ENCODE results near the gene KIF2C.
A peak's percentile ranks its signal among the peaks of the same experiment; 100 is the strongest.
"Not testable (repeated sequence)": the region's sequence is repeated elsewhere in the genome, so short reads cannot be mapped to it uniquely, and the experiment has no call there.

Gene KIF2C

DNA sequence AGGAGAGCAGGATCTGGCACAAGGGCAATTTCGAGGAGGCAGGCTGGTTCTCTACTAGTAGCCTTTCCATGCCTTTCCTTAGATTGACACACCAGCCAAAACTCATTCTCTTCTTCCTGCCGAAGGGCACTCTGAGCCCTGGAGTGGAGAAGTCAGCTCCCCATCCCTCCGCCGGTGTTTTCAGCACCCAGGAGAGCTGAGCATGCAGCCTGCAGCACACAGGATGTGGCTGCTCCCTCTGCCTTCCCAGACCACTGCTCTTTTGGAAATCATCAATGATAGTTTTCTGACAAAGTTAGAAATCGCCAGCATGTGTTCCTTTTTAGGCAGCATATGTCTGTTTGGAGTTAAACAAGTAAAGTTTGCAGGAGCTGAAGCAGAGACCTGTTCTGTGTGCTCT is 20.3 kb upstream of the KIF2C start:
- DNase-seq: no peak

- peak in 1 of 2 donors; percentile 34 for DNase-seq
Measured at GRCh38 chr1:44720281-44720680, 19.4 kb upstream of the KIF2C start.

GRCh38 chr1:44721485-44722361 is 17.9 kb upstream of the KIF2C start:
- peak; percentile 99 for DNase-seq

DNA sequence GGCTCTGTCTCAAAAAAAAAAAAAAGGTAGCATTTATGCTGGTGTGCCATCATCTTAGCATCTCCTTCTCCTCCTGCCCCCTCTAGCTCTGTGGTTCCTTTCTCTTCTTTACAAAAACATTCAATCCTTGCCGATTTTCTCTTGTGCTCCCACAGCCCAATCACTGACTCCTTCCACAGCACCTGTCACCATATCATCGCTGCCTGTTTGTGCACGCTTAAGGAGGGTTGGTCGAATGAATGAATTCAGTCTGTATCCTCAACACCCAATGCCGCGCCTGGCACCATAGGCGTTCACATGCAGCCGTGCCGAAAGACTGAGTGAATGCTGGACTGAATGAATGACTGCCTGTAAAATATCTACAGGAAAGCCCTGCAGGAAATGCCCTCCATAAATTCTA is 16.6 kb upstream of the KIF2C start:
- DNase-seq: no peak

DNA sequence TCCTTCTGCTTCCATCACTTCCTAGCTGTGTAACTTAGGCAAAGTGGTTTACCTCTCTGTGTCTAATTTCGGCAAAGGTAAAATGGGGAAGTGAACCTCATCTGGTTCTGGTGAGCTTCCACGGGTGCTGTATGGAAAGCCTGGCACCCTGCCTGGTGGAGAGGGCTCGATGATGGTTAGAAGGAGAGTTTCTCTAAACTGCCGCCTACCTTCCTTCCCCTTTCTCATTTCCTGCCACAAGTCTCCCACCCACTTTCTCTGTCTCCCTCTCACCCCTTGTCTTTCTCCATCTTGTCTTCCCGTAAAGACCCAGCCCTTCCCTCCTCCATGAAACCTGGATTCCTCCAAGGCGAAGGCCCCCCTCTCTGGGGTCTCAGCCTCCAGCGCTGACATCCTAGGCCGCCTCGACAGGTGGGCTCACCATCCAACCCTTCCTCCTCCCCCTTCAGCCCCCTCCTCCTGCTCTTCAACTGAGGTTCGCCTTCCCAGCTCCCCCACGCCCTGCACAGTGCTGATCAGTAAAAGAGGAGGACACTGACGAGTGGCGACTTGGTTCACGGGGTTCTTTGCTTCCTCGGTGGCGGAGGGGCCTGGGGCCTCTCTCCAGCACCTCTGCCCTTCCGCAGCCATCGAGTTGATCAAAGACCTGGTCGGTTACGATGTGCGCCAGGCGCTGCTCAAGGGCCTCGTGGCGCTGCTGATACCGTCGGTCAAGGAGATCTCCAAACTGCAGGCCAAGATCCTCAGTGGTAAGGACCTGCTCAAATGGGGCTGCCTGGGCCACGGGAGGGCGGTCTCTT is 15.9 kb upstream of the KIF2C start:
- peak; percentile 61 to 68 for DNase-seq

DNA sequence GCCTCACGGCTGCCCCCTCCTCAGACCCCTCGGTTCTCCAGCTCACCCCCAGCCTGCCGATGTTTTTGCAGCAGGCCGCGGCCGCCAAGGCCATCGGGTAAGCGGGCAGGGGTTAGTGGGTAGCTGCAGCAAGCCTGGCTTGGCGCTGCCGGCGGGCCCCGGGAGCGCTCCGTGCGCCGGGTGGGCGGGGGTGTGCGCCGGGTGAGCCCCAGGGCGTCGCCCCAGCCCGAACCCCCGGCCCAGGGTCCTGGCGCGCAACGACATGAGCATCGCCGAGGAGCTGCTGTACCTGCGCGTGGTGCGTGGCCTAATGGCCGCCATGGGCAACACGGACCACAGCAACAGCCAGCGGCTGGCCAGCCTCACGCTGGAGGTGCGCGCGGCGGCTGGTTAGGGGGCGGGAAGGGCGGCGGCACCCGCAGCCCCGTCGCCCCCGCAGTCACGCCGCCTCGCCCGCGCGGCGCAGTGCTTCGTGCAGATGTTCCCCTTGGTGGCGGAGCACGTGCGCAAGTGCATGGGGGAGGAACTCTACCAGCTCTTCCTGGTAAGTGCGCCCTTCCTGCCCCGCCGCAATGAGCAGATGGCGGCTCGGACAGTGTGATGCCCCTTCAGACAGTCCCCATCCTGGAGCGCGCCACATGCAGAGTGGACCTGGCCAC is 15.2 kb upstream of the KIF2C start:
- no peak for DNase-seq

- no peak for DNase-seq
Measured at GRCh38 chr1:44724955-44725698, 14.5 kb upstream of the KIF2C start.

GRCh38 chr1:44730741-44731512 is 8.7 kb upstream of the KIF2C start, which contains the start of gene RNU5D-1:
RNU5D-1 (minus strand) TSS chr1:44731170.
- peak; percentile 95 to 100 for DNase-seq

DNA sequence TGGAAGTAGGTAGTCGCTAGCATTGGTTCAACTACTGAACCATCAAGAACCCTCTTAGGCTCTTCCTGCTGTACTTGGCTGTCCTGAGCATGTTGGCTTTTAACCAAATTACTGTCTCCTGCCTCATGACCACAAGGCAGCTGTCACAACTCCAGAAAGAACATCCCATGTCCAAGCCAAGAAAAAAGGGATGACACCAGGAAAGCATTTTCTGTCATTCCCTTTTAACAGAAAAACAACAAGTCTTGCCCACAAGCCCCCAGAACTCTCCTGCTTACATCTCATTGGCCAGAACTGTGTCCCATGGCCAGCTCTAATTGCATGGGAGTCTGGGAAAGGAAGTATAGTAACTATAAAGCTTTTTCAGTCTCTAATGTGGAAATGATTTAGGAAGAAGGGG is 6.3 kb upstream of the KIF2C start:
- no peak for DNase-seq

DNA sequence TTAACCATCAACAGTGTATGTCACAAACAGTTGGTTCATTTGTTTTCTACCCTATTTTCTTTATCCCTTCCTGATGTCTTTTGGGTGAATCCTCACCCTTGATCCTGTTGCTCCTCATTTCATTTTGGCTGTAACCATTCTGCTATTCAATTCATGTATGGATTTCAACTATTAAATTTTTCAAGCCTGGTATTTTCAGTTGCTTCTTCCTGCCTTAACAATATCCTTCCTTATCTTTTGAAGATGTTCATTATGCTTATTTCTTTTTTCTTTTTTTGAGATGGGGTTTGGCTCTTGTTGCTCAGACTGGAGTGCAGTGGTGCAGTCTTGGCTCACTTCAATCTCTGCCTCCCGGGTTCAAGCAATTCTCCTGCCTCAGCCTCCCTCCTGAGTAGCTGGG is 5.9 kb upstream of the KIF2C start:
- DNase-seq: no peak

DNA sequence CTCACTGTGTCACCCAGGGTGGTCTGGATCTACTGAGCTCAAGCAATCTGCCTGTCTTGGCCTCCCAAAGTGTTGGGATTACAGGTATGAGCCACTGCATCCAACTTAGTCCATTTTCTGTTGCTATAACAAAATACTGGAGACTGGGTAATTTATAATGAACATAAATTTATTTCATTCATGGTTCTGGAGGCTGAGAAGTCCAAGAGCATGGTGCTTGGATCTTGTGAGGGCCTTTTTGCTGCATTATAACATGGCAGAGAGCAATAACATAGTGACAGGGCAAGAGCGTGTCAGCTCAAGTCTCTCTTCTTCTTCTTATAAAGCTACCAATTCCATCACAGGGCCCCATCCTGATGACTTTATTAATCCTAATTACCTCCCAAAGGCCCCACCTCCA is 3.6 kb upstream of the KIF2C start:
- no peak for DNase-seq

DNA sequence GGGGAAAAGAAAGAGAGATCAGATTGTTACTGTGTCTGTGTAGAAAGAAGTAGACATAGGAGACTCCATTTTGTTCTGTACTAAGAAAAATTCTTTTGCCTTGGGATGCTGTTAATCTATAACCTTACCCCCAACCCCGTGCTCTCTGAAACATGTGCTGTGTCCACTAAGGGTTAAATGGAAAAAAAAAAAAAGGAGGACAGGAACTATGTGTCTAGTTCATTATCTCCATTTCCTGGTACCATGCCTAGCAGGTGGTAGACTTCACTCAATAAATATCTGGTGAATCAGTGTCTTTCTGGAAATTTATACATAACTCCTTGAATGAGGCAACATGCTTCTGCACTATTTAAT is 707 bp upstream of the KIF2C start:
- DNase-seq: not testable (repeated sequence)

- no peak for DNase-seq
Measured at GRCh38 chr1:44740179-44740617, 561 bp downstream of the KIF2C start.

- no peak for DNase-seq
Measured at GRCh38 chr1:44743211-44743610, 3.6 kb downstream of the KIF2C start.

- no peak for DNase-seq
Measured at GRCh38 chr1:44747878-44748277, 8.2 kb downstream of the KIF2C start.

DNA sequence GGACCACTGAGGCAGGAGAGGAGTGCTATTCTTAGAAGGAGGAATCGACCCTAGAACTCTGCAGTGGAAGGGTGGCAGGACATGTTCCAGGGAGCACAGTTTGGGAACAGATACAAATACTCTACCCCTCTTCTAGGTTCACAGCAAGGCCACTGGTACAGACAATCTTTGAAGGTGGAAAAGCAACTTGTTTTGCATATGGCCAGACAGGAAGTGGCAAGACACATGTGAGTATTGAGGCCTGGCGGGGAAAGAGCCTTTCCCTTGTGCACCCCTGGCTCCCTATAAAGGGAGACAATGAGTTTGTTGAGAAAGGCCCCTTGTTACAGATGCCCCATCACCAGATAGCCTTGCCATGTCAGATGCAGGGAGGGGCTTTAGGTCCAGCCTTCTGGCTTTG is 17.8 kb downstream of the KIF2C start:
- no peak for DNase-seq

GRCh38 chr1:44759077-44759476 is 19.4 kb downstream of the KIF2C start:
- DNase-seq: no peak

DNA sequence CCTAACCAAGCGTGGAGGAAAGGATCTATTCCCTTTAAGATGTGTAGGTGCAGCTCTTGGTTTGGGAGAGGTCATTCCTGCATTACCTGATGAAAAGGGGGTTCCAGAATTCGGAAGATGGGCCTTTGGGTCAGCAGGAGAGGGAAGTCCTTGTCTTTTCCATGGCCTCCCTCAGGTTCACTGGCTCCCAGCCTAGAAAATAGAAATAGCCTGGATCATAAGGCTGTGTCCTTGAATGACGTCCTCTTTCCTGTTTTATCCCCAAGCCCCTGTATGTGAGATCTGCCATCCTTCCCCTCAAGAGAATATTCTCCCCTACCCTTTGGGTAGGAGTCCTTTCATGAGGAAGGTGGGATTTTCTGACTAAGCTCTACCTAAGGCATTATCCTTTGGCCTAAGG is 21.2 kb downstream of the KIF2C start:
- no peak for DNase-seq

GRCh38 chr1:44766421-44766820 is 26.8 kb downstream of the KIF2C start:
- not testable (repeated sequence) for DNase-seq

DNA sequence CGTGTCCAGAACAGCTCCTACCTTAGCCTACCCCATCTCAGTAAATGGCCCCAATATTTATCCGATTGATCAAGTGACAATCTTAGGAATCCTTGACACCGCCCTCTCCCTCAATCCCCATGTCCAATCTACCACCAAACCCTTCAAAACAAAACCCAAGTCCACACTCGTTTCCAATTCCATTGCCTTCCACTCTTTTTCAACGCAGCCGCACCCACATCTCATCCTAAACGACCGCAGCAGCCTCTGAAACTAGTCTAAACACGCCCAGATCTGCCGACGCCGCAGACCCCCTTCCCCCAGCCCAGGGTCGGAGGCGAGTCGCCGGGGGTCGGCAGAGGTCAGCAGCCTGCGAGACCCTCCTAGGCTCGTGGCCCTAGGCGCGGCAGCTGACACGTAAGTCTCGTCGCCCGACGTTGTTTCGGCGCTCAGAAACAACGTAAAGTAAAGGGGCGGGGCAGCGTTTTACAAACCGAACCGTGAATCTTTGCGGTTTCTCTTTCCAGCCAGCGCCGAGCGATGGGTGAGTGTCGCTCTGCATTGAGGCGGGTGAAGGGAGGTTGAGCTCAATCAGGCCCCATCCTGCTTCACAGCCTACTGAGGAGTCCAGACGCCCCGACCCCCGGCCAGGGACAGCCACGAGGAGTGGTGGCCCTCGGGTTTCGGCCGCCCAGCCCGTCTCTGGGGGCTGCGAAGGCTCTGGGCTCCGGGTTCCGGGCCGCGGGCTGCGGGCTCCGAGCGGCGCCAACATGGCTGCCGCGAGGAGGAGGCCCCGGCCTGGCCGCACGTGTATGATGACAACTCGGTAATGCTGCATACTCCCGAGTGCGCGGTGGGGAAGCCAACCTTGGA is 35.7 kb downstream of the KIF2C start, which contains the start of gene RPS8:
TSS of gene RPS8 (plus strand) at position 463 of the 852 bp plus-strand sequence. CDS start at position 520, 57 bp downstream.
- peak; percentile 90 to 98 for DNase-seq

Measured in inflammatory macrophage treated with lipopolysaccharide for 1 hour (primary cell).